Keratinocyte (primary cell): Measurements from ENCODE around the gene TARDBP. TPM values are rescaled to one million over a fixed set of nuclear protein-coding genes. Genes with fewer than 3 reads are reported as not detected.

Source experiments
- DNase-seq: peaks from one replicate; pipeline ENCODE4 v3.0.0-alpha.2; 2011; ENCODE audit warnings: low read depth, missing footprints, low spot score
- FAIRE-seq: peaks from 2 replicates; lab custom pipeline; 2011; peaks lifted over from hg19 to GRCh38; lab: Jason Lieb, UNC
- H2AFZ ChIP-seq: 2 replicates; pipeline ENCODE4 v1.6.0; 2012; ENCODE audit warnings: low read length, control low read depth, inconsistent platforms; ENCODE audit not compliant: control insufficient read depth
- H3K27ac ChIP-seq: 2 replicates; pipeline ENCODE4 v1.5.1; 2011; ENCODE audit warnings: low read length; ENCODE audit not compliant: control insufficient read depth, insufficient read depth
- H3K27me3 ChIP-seq: 3 replicates; pipeline ENCODE4 v1.6.0; 2011; ENCODE audit warnings: low read length; ENCODE audit not compliant: control insufficient read depth, insufficient read depth; ENCODE audit errors: extremely low read depth
- H3K36me3 ChIP-seq, 2 experiments: 2 replicates in 1 of 2; 3 replicates in 1 of 2; pipeline ENCODE4 v1.5.1; 2011; ENCODE audit warnings: low read length in 2 of 2, mild to moderate bottlenecking in 1 of 2; ENCODE audit not compliant: control insufficient read depth in 2 of 2, insufficient read depth in 2 of 2; ENCODE audit errors: extremely low read depth in 1 of 2
- H3K4me1 ChIP-seq: 3 replicates; pipeline ENCODE4 v1.5.1; 2011; ENCODE audit warnings: low read length; ENCODE audit not compliant: control insufficient read depth, insufficient read depth; ENCODE audit errors: extremely low read depth
- H3K4me2 ChIP-seq: 3 replicates; pipeline ENCODE4 v1.6.0; 2011; ENCODE audit warnings: low read depth, low read length; ENCODE audit not compliant: control insufficient read depth, insufficient read depth; ENCODE audit errors: extremely low read depth
- H3K4me3 ChIP-seq, 3 experiments: fragments of 200-600 bp in 1 of 3; sonication (generic) in 1 of 3; 2 replicates in 2 of 3; 3 replicates in 1 of 3; pipeline ENCODE4 v1.5.1; 2011 to 2016; ENCODE audit warnings: low read length in 3 of 3, mild to moderate bottlenecking in 3 of 3, control low read depth in 2 of 3, inconsistent platforms in 1 of 3, low read depth in 1 of 3, mixed read lengths in 1 of 3, mixed run types in 1 of 3, moderate library complexity in 1 of 3; ENCODE audit not compliant: control insufficient read depth in 2 of 3, insufficient read depth in 2 of 3; ENCODE audit errors: extremely low read depth in 1 of 3
- H3K79me2 ChIP-seq: 2 replicates; pipeline ENCODE4 v1.6.0; 2012; ENCODE audit warnings: low read length; ENCODE audit not compliant: control insufficient read depth, insufficient read depth
- H3K9ac ChIP-seq: 3 replicates; pipeline ENCODE4 v1.6.0; 2011; ENCODE audit warnings: low read length; ENCODE audit not compliant: control insufficient read depth, insufficient read depth; ENCODE audit errors: extremely low read depth
- H3K9me1 ChIP-seq: 3 replicates; pipeline ENCODE4 v1.6.0; 2011; ENCODE audit warnings: low read length; ENCODE audit not compliant: control insufficient read depth, insufficient read depth; ENCODE audit errors: extremely low read depth
- H3K9me3 ChIP-seq: 2 replicates; pipeline ENCODE4 v1.5.1; 2012; ENCODE audit warnings: low read depth, low read length; ENCODE audit not compliant: control insufficient read depth
- H4K20me1 ChIP-seq: 3 replicates; pipeline ENCODE4 v1.6.0; 2011; ENCODE audit warnings: low read length; ENCODE audit not compliant: control insufficient read depth, insufficient read depth; ENCODE audit errors: extremely low read depth
- EZH2 ChIP-seq: IDR thresholded peaks from one replicate; pipeline ENCODE4 v1.6.1; 2012; ENCODE audit warnings: inconsistent platforms, mild to moderate bottlenecking, low read length, moderate library complexity
- dilution Hi-C: fragments of 300-500 bp; cut with MboI; formaldehyde crosslinking; loops from one replicate; pipeline ENCODE4 v1.7.0; 2020; ENCODE audit warnings: low sequenced_read_pairs; ENCODE audit not compliant: extremely low pct_ligation_motif_present
- polyA plus RNA-seq, 5 experiments: library from polyadenylated mRNA; depleted of rRNA in 3 of 5; stranded (reverse) in 3 of 5; stranded (forward) in 1 of 5; unstranded in 1 of 5; fragments of >200 nt; gene quantifications; 1 replicate in 1 of 5; 2 replicates in 3 of 5; 3 replicates in 1 of 5; pipeline versions ENCODE4 v1.2.1 to v1.2.3, GENCODE V29; 2011 to 2012; ENCODE audit warnings: missing spikeins in 2 of 5, low read depth in 1 of 5, low replicate concordance in 1 of 5
- TF ChIP-seq, protein P1 (sequence below), 3 experiments: IDR thresholded peaks in 1 of 3; conservative IDR thresholded peaks in 1 of 3; optimal IDR thresholded peaks in 1 of 3; 2 replicates in 2 of 3; 3 replicates in 1 of 3; pipeline versions ENCODE3 to v1.5.1; 2011; ENCODE audit warnings: low read length in 3 of 3, mild to moderate bottlenecking in 3 of 3, moderate library complexity in 2 of 3, control low read depth in 1 of 3, inconsistent platforms in 1 of 3; ENCODE audit not compliant: insufficient read depth in 2 of 3; ENCODE audit errors: extremely low read depth in 1 of 3

The TARDBP gene
- polyA plus RNA-seq, 1 donor (not counting 4 experiments of a cell fraction or from before 2014, with no cell fraction given): 177 TPM

GRCh38 chr1:11042995-11043874 lies 30.8 kb downstream of the TARDBP start:
- TF ChIP-seq, protein P1, sequence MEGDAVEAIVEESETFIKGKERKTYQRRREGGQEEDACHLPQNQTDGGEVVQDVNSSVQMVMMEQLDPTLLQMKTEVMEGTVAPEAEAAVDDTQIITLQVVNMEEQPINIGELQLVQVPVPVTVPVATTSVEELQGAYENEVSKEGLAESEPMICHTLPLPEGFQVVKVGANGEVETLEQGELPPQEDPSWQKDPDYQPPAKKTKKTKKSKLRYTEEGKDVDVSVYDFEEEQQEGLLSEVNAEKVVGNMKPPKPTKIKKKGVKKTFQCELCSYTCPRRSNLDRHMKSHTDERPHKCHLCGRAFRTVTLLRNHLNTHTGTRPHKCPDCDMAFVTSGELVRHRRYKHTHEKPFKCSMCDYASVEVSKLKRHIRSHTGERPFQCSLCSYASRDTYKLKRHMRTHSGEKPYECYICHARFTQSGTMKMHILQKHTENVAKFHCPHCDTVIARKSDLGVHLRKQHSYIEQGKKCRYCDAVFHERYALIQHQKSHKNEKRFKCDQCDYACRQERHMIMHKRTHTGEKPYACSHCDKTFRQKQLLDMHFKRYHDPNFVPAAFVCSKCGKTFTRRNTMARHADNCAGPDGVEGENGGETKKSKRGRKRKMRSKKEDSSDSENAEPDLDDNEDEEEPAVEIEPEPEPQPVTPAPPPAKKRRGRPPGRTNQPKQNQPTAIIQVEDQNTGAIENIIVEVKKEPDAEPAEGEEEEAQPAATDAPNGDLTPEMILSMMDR (optimal IDR thresholded peaks at IDR 0.05 in 1 of 3, IDR thresholded peaks at IDR 0.05 in 1 of 3, conservative IDR thresholded peaks at IDR 0.05 in 1 of 3; ENCODE audit: extremely low read depth in 1 of 3, insufficient read depth in 2 of 3, low read length in 3 of 3): no peak
- TF ChIP-seq EZH2: no peak
- H3K27ac ChIP-seq: no peak overlapping the region
- no peaks in the 10 kb centered on the region for H3K27me3 ChIP-seq
- no peak overlapping the region for H3K9ac ChIP-seq
- dilution Hi-C loops: no loop called here
- DNase-seq (no peak), FAIRE-seq (no peak)
- H3K4me3 ChIP-seq: no peak overlapping the region
- H3K4me2 ChIP-seq: no peak overlapping the region
- H2AFZ ChIP-seq: no peak overlapping the region
- no peaks in the 10 kb centered on the region for H4K20me1 ChIP-seq
- no peaks in the 10 kb centered on the region for H3K36me3 ChIP-seq
- no peaks in the 10 kb centered on the region for H3K9me3 ChIP-seq
- no peaks in the 10 kb centered on the region for H3K4me1 ChIP-seq
- no peaks in the 10 kb centered on the region for H3K79me2 ChIP-seq
- H3K9me1 ChIP-seq: no peaks in the 10 kb centered on the region

- Histone ChIP-seq H3K4me3 (no peak overlapping the region), H3K4me1 (no peaks in the 10 kb centered on the region), H3K27me3 (no peaks in the 10 kb centered on the region), H3K79me2 (no peaks in the 10 kb centered on the region), H3K9me3 (no peaks in the 10 kb centered on the region), H3K36me3 (no peaks in the 10 kb centered on the region), H3K9ac (no peak overlapping the region), H2AFZ (no peak overlapping the region), H3K27ac (no peak overlapping the region), H4K20me1 (no peaks in the 10 kb centered on the region), H3K9me1 (no peaks in the 10 kb centered on the region), H3K4me2 (no peak overlapping the region)
- DNase-seq (no peak), FAIRE-seq (no peak)
- no peak for TF ChIP-seq EZH2
- TF ChIP-seq, protein P1 (optimal IDR thresholded peaks at IDR 0.05 in 1 of 3, IDR thresholded peaks at IDR 0.05 in 1 of 3, conservative IDR thresholded peaks at IDR 0.05 in 1 of 3; ENCODE audit: extremely low read depth in 1 of 3, insufficient read depth in 2 of 3, low read length in 3 of 3): no peak
- dilution Hi-C loops: no loop called here
Measured at GRCh38 chr1:11044086-11044848, 31.8 kb downstream of the TARDBP start.
